Gastrocnemius medialis (tissue), 4 donors: ENCODE results near the gene WDR45B. TPM values are rescaled to one million over a fixed set of nuclear protein-coding genes. Genes with fewer than 3 reads are reported as not detected.

Experiments used
- ATAC-seq, 2 donors: fragments of 150-250 bp; one replicate each; pipeline ENCODE4 v1.9.1; 2016
- DNase-seq, 2 donors: peaks; one replicate each; pipeline ENCODE4 v3.0.0-alpha.2; 2019
- H3K27ac ChIP-seq, 4 donors: fragments of 200-600 bp; sonication (generic); 1 replicate in 1 of 4; 2 replicates in 3 of 4; pipeline ENCODE4 v1.5.1; 2016 to 2018; ENCODE audit warnings: mild to moderate bottlenecking in 2 of 4, moderate library complexity in 1 of 4
- H3K27me3 ChIP-seq, 3 donors: fragments of 200-600 bp; sonication (generic) in 2 of 3; 1 replicate in 1 of 3; 2 replicates in 2 of 3; pipeline versions ENCODE4 v1.5.1 to v1.6.0; 2016 to 2019; ENCODE audit warnings: mild to moderate bottlenecking in 1 of 3, moderate library complexity in 1 of 3
- H3K36me3 ChIP-seq, 2 donors: fragments of 200-600 bp; sonication (generic) in 1 of 2; one replicate each; pipeline ENCODE4 v1.5.1; 2017 to 2018
- H3K4me1 ChIP-seq, 2 donors: fragments of 200-600 bp; sonication (generic) in 1 of 2; one replicate each; pipeline ENCODE4 v1.5.1; 2016 to 2017; ENCODE audit warnings: mild to moderate bottlenecking in 2 of 2
- H3K4me3 ChIP-seq, 4 donors: fragments of 200-600 bp; sonication (generic) in 3 of 4; 1 replicate in 1 of 4; 2 replicates in 3 of 4; pipeline ENCODE4 v1.5.1; 2016 to 2019; ENCODE audit warnings: mild to moderate bottlenecking in 2 of 4
- H3K9me3 ChIP-seq, 3 donors: fragments of 200-600 bp; sonication (generic) in 2 of 3; 1 replicate in 1 of 3; 2 replicates in 2 of 3; pipeline ENCODE4 v1.5.1; 2016 to 2019
- CTCF ChIP-seq, 5 experiments: fragments of 450-650 bp in 3 of 5; fragments of 200-600 bp in 2 of 5; sonication (generic) in 2 of 5; IDR thresholded peaks in 4 of 5; conservative IDR thresholded peaks in 1 of 5; 1 replicate in 4 of 5; 2 replicates in 1 of 5; pipeline ENCODE4 v1.5.1; 2016 to 2019; ENCODE audit warnings: antibody characterized with exemption in 5 of 5, mild to moderate bottlenecking in 3 of 5, moderate library complexity in 3 of 5
- POLR2A ChIP-seq, 2 donors: fragments of 450-650 bp; IDR thresholded peaks; one replicate each; pipeline ENCODE4 v1.6.1; 2017; ENCODE audit warnings: antibody characterized with exemption in 2 of 2, mild to moderate bottlenecking in 2 of 2, moderate library complexity in 2 of 2
- in situ Hi-C, 4 donors: fragments of 200-750 bp; cut with MboI; loops; one replicate each; pipeline versions ENCODE4 v1.15.0 to v1.8.0; 2017; ENCODE audit warnings: low sequenced_read_pairs in 4 of 4
- intact Hi-C: fragments of 100-400 bp; cut with DNase I; formaldehyde crosslinking; loops from one replicate; pipeline ENCODE4 v1.15.1; 2023; ENCODE audit warnings: low total_unique reads
- total RNA-seq, 4 donors: library from RNA; depleted of rRNA; stranded (reverse); fragments of >200 nt; gene quantifications; one replicate each; pipeline versions ENCODE4 v1.1.0 to v1.2.3, GENCODE V29; 2016

The WDR45B gene
- total RNA-seq, 4 donors from 2014 or later, result 28.0 to 39.2 (median 34.8) TPM

GRCh38 chr17:82661717-82662683 is 13.8 kb upstream of the WDR45B start:
- H3K36me3 ChIP-seq, result peaks cover 0 to 7% of the 10 kb centered on the region in 2 donors
- H3K9me3 ChIP-seq, result no peaks in the 10 kb centered on the region
- DNase-seq (no peak), ATAC-seq (no peak)
- no peak overlapping the region for H3K4me3 ChIP-seq
- TF ChIP-seq CTCF (IDR thresholded peaks at IDR 0.05 in 4 of 5, conservative IDR thresholded peaks at IDR 0.05 in 1 of 5) (no peak), POLR2A (IDR thresholded peaks at IDR 0.05) (no peak)
- H3K27ac ChIP-seq, result no peak overlapping the region
- intact Hi-C loops, result no loop called here
- H3K4me1 ChIP-seq, result no peaks in the 10 kb centered on the region
- H3K27me3 ChIP-seq, result no peaks in the 10 kb centered on the region
- in situ Hi-C loops, result loop anchor here in 2 of 4 donors (25.0 kb wide), 1 partner anchor 100 kb away; the partner anchor contains the start of gene TBCD (in 2 of the 2)

GRCh38 chr17:82659886-82660285 is 11.6 kb upstream of the WDR45B start:
- ATAC-seq (no peak), DNase-seq (no peak)
- no peaks in the 10 kb centered on the region for H3K9me3 ChIP-seq
- peaks cover 0 to 8% of the 10 kb centered on the region in 2 donors for H3K36me3 ChIP-seq
- no peak overlapping the region for H3K27ac ChIP-seq
- no peaks in the 10 kb centered on the region for H3K4me1 ChIP-seq
- in situ Hi-C loops (loop anchor here in 3 of 4 donors (10.0 to 25.0 kb wide), 2 partner anchors 95 to 102 kb away; partner anchors contain the start of gene TBCD (in 3 of the 3)), intact Hi-C loops (no loop called here)
- TF ChIP-seq POLR2A (IDR thresholded peaks at IDR 0.05), result no peak
- no peak for TF ChIP-seq CTCF (IDR thresholded peaks at IDR 0.05 in 4 of 5, conservative IDR thresholded peaks at IDR 0.05 in 1 of 5)
- H3K4me3 ChIP-seq, result no peak overlapping the region
- no peaks in the 10 kb centered on the region for H3K27me3 ChIP-seq

- H3K9me3 ChIP-seq, result no peaks in the 10 kb centered on the region
- no peak overlapping the region for H3K27ac ChIP-seq
- no peak for TF ChIP-seq CTCF (IDR thresholded peaks at IDR 0.05 in 4 of 5, conservative IDR thresholded peaks at IDR 0.05 in 1 of 5)
- intact Hi-C loops (no loop called here), in situ Hi-C loops (loop anchor here in 3 of 4 donors (10.0 to 25.0 kb wide), 2 partner anchors 96 to 103 kb away; partner anchors contain the start of gene TBCD (in 3 of the 3))
- no peaks in the 10 kb centered on the region for H3K27me3 ChIP-seq
- no peak for ATAC-seq
- DNase-seq, result no peak
- H3K4me1 ChIP-seq, result no peaks in the 10 kb centered on the region
- no peak overlapping the region for H3K4me3 ChIP-seq
- H3K36me3 ChIP-seq, result peaks cover 0 to 8% of the 10 kb centered on the region in 2 donors
Measured at GRCh38 chr17:82658796-82659452, 10.7 kb upstream of the WDR45B start.

- TF ChIP-seq POLR2A (IDR thresholded peaks at IDR 0.05) (no peak), CTCF (IDR thresholded peaks at IDR 0.05 in 4 of 5, conservative IDR thresholded peaks at IDR 0.05 in 1 of 5) (no peak)
- in situ Hi-C loops, result loop anchor here in 3 of 4 donors (10.0 to 25.0 kb wide), 2 partner anchors 96 to 104 kb away; partner anchors contain the start of gene TBCD (in 3 of the 3)
- Histone ChIP-seq H3K27me3 (no peaks in the 10 kb centered on the region), H3K4me1 (no peaks in the 10 kb centered on the region), H3K27ac (no peak overlapping the region), H3K36me3 (peaks cover 0 to 8% of the 10 kb centered on the region in 2 donors), H3K9me3 (no peaks in the 10 kb centered on the region), H3K4me3 (no peak overlapping the region)
- DNase-seq (no peak), ATAC-seq (no peak)
- intact Hi-C loops, result no loop called here
Measured at GRCh38 chr17:82658331-82658730, 10.1 kb upstream of the WDR45B start.
